OCI-M2 (cell line): ENCODE results near the gene PARG.
"Not testable (repeated sequence)": the region's sequence is repeated elsewhere in the genome, so short reads cannot be mapped to it uniquely, and the experiment has no call there.

Source experiments
- DNase-seq: peaks from one replicate; lab custom pipeline; 2025; ENCODE audit not compliant: unreplicated experiment; lab: John Stamatoyannopoulos, UW

PARG gene

GRCh38 chr10:49831352-49832035 lies 110.3 kb downstream of the PARG start:
- DNase-seq, result no peak

DNA sequence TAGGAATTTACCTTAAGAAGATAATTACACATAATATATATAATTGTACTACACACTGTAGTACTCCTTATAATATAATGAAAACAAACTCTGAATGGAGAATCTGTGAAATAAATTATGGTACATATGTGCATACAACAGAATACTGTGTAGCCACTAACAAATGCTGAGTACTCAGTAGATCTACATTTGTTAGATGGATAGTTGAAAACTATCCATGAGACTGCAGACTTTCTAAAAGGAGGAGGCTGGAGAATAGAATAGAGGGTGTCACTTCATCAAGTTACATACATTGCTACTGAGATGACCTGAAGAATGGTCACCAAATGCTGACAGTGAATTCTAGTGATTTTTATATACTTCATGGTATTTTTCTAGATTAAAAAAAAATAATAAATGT lies 111.0 kb downstream of the PARG start:
- no peak for DNase-seq

DNA sequence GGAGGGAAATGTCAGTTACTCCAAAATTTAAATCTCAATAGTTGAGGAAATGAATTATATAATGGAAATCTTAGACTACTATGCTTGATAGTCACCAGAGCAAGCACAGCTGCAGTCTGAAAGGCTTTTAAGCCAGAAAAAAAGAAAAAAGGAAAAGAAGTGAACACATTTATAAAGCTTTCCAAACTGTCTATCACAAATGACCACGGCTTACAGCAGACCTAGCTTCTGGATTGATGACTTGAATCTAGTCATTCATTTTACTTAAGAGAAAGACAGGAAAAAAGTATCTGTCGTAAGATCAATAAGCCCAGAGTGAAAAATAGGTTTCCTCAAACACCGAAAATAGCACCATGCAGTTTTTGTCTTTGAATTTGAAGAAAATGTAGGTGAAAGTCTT lies 111.8 kb downstream of the PARG start:
- no peak for DNase-seq

DNA sequence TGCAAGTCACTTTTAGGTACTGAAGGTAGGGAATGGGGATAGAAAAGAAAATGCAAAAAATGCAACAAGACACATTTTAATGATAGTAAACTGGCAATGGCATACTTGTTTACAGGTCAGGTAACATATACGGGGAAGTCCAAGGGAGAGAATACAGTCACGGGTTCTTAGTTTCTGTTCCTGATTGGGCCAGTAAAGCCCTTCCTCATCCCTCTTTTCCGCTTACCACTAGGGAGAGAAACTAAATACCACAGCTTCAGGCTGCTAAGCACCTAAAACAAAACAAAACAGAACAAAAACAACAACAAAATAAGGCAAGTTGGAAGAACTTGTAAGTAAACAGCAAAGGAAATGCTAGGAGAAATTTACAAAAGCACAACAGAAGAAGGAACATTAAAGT lies 114.5 kb downstream of the PARG start:
- DNase-seq, result no peak

DNA sequence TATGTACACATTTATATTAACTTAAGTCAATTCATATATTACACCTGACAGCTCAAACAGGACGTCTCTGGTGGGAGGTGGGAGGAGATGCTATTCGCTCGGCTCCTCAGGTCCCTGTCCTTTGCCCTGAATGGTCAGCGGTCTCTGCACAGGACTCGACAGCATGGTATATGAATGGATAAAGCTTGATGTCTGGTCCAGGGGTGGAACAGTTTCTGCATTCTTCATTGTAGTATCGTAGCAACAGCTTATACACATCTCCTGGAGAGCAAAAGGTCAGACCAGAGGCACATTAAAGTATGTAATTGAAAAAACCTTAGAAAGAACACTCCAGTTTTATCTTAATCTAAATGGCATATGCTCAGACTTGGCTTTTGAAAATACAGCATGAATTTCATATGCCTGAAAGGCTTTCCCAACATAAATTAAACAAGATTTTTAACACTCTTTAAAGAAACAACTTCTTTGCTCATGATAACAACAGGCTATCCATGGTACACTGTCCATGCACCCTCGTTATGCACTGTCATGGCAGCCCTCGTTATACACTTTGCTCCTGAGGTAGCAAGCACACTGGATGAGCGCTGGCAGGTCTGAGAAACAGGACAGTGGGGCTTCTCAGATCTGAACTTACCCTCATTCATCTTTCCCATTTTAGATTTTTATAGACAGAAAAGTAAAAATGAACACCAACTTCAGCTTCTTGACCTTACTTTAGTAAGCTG lies 122.4 kb downstream of the PARG start:
- DNase-seq, result no peak

DNA sequence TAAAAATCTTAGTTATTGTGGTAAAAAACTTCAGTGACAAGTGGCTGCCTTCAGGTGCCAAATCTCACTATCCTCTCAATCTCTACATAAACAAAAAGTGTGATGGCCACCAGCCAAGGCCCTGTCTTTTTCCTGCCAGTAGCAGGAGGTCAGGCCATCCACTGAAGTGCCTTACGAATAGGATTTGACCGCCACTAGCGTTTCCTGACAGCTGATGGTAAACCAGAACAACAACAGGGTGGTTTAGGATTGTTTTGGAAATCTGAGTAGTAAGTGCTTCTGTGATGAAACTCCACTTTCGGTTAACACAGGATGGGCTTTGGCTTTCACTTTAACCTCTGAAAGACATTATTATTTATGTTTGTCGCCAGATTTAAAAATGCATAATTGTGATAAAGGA lies 124.0 kb downstream of the PARG start:
- no peak for DNase-seq

DNA sequence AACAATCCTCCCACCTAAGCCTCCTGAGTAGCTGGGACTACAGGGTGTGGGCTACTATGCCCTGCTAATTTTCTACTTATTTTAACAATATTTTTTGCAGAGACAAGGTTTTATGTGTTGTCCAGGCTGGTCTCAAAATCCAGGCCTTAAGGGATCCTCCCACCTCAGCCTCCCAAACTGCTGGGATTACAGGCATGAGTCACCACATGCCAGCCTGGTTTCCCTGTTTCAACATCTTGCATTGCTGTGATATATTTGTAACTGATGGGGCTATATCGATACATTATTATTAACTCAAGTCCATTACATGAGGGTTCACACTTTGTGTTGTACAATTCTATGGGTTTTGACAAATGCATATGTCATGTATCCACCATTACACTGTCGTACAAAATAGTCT lies 137.8 kb downstream of the PARG start:
- DNase-seq, result no peak

GRCh38 chr10:49798275-49798674 lies 143.6 kb downstream of the PARG start:
- no peak for DNase-seq

DNA sequence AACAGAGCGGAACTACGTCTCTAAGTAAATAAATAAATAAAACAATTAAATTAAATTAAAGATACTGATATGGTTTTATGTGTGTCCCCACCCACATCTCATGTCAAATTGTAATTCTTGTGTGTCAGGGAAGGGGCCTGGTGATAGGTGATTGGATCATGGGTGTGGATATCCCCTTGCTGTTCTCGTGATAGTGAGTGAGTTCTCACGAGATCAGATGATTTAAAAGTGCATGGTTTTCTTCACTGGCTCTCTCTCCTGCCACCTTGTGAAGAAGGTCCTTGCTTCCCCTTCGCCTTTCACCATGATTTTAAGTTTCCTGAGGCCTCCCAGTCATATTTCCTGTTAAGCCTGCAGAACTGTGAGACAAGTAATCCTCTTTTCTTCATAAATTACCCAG lies 150.7 kb downstream of the PARG start:
- no peak for DNase-seq

DNA sequence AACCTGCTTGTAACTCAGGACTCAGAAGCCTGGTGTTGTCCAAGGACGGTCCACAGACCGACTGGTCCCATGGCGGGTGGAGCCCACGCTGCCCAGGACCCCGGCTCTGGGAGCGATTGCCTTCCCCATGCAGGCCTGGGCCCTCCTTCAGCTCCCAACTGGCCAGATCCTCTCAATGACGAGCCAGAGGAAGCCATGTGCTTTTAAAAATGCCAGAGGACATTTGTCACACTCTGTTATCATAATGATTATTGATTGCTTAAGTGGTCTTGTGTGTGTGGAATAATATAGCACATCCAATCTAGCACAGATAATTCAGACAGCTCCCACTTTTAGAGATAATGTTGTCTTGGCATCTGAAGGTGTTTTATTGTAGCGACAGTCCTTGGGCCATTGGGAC lies 157.1 kb downstream of the PARG start:
- DNase-seq, result no peak

- no peak for DNase-seq
Observed at GRCh38 chr10:49783645-49784044, 158.2 kb downstream of the PARG start.

- DNase-seq, result no peak
Observed at GRCh38 chr10:49781247-49781646, 160.6 kb downstream of the PARG start.

- DNase-seq, result no peak
Observed at GRCh38 chr10:49778197-49778596, 163.6 kb downstream of the PARG start.

- DNase-seq, result no peak
Observed at GRCh38 chr10:49776851-49777250, 165.0 kb downstream of the PARG start.

GRCh38 chr10:49775014-49775413 lies 166.8 kb downstream of the PARG start:
- no peak for DNase-seq

DNA sequence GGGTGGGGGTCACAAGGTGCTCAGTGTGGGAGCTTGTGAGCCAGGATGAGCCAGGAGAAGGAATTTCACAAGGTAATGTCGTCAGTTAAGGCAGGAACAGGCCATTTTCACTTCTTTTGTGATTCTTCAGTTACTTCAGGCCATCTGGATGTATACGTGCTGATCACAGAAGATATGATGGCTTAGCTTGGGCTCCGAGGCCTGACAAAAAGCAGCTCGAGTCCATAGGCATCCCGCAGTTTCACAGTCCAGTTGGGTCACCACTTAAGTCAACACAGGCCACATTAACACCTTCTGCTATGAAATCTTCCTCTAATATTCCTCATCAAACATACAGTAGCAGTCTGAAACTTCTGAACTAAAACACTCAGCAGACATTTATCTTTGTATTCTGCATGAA lies 168.9 kb downstream of the PARG start:
- not testable (repeated sequence) for DNase-seq

- DNase-seq, result not testable (repeated sequence)
Observed at GRCh38 chr10:49771046-49771445, 170.8 kb downstream of the PARG start.

GRCh38 chr10:49769692-49770091 lies 172.1 kb downstream of the PARG start:
- DNase-seq, result no peak

- no peak for DNase-seq
Observed at GRCh38 chr10:49768731-49769130, 173.1 kb downstream of the PARG start.

GRCh38 chr10:49768329-49768728 lies 173.5 kb downstream of the PARG start:
- no peak for DNase-seq
